ENCODE measurements around the gene LRIF1.

GRCh38 chr1:110967256-110967655 is 3.5 kb upstream of the LRIF1 start:
- TF ChIP-seq POLR2AphosphoS5 (IDR thresholded peaks at IDR 0.05) = no peak
- TF ChIP-seq CTCF (IDR thresholded peaks at IDR 0.05) = no peak
- TF ChIP-seq POLR2A (IDR thresholded peaks at IDR 0.05) = no peak
